WTC11 (cell line): ENCODE data around the gene ARL15. TPM values are rescaled to one million over a fixed set of nuclear protein-coding genes. Genes with fewer than 3 reads are reported as not detected.

ENCODE experiments used
- ATAC-seq: fragments of 200-7000 bp; cut with Tn5 transposase; 2 replicates; pipeline ENCODE4 v1.10.0; 2021; ENCODE audit warnings: mild to moderate bottlenecking, moderate library complexity
- CTCF ChIA-PET: fragments of 300-600 bp; sonication (Branson Sonifier 250); formaldehyde crosslinking; loops from one replicate; lab custom pipeline; 2021; ENCODE audit warnings: antibody characterized with exemption; lab: Charles Lee
- POLR2A ChIA-PET: fragments of 350-600 bp; sonication (Branson Sonifier 250); formaldehyde crosslinking; loops from one replicate; lab custom pipeline; 2021; ENCODE audit warnings: antibody characterized with exemption; lab: Charles Lee
- DNase-seq: peaks from one replicate; pipeline ENCODE4 v3.0.0; 2021; ENCODE audit warnings: low spot score
- H3K27ac Mint-ChIP-seq: 2 replicates; pipeline ENCODE4 v1.8.0; 2021; ENCODE audit warnings: mixed read lengths
- H3K27me3 Mint-ChIP-seq: 2 replicates; pipeline ENCODE4 v1.8.0; 2021; ENCODE audit warnings: low read depth, mild to moderate bottlenecking, moderate library complexity, mixed read lengths
- H3K36me3 Mint-ChIP-seq: 2 replicates; pipeline ENCODE4 v1.8.0; 2021; ENCODE audit warnings: mixed read lengths
- H3K4me1 Mint-ChIP-seq: 2 replicates; pipeline ENCODE4 v1.8.0; 2022; ENCODE audit warnings: mixed read lengths
- H3K4me3 Mint-ChIP-seq: 2 replicates; pipeline ENCODE4 v1.8.0; 2021; ENCODE audit warnings: mild to moderate bottlenecking, moderate library complexity, mixed read lengths
- H3K9me3 Mint-ChIP-seq: 2 replicates; pipeline ENCODE4 v1.8.0; 2021; ENCODE audit warnings: mixed read lengths
- E2F4 ChIP-seq: sonication (generic); formaldehyde crosslinking; IDR thresholded peaks from 2 replicates; pipeline ENCODE4 v1.8.1; 2022; ENCODE audit warnings: low read depth, mild to moderate bottlenecking, moderate library complexity, missing genetic modification reagents, borderline replicate concordance
- E2F5 ChIP-seq: sonication (generic); formaldehyde crosslinking; IDR thresholded peaks from 2 replicates; pipeline ENCODE4 v1.8.1; 2022; ENCODE audit warnings: mild to moderate bottlenecking, moderate library complexity, missing genetic modification reagents
- ELF4 ChIP-seq: sonication (generic); formaldehyde crosslinking; IDR thresholded peaks from 2 replicates; pipeline ENCODE4 v1.8.1; 2022; ENCODE audit warnings: low read depth, mild to moderate bottlenecking, moderate library complexity, missing genetic modification reagents
- ERG ChIP-seq: fragments of 250-450 bp; sonication (Bioruptor Pico); IDR thresholded peaks from 2 replicates; pipeline ENCODE4 v1.8.0; 2021; ENCODE audit warnings: mild to moderate bottlenecking
- ESRRA ChIP-seq: sonication (generic); formaldehyde crosslinking; IDR thresholded peaks from 2 replicates; pipeline ENCODE4 v1.8.1; 2022; ENCODE audit warnings: mild to moderate bottlenecking, missing genetic modification reagents, borderline replicate concordance
- FOXJ3 ChIP-seq: sonication (generic); formaldehyde crosslinking; IDR thresholded peaks from 2 replicates; pipeline ENCODE4 v1.9.0; 2021; ENCODE audit warnings: missing genetic modification reagents, mild to moderate bottlenecking, borderline replicate concordance
- HMGXB4 ChIP-seq: sonication (generic); formaldehyde crosslinking; IDR thresholded peaks from 2 replicates; pipeline ENCODE4 v1.8.1; 2023; ENCODE audit warnings: mild to moderate bottlenecking, moderate library complexity, missing genetic modification reagents
- IRF1 ChIP-seq: sonication (generic); formaldehyde crosslinking; IDR thresholded peaks from 2 replicates; pipeline ENCODE4 v1.8.0; 2023; ENCODE audit warnings: missing genetic modification reagents
- IRF2 ChIP-seq: sonication (generic); formaldehyde crosslinking; IDR thresholded peaks from 2 replicates; pipeline ENCODE4 v1.8.0; 2022; ENCODE audit warnings: low read depth, missing genetic modification reagents, borderline replicate concordance
- JUN ChIP-seq: sonication (generic); formaldehyde crosslinking; IDR thresholded peaks from 2 replicates; pipeline ENCODE4 v1.8.0; 2023; ENCODE audit warnings: mild to moderate bottlenecking, missing genetic modification reagents
- MAX ChIP-seq: sonication (generic); formaldehyde crosslinking; IDR thresholded peaks from 2 replicates; pipeline ENCODE4 v1.8.0; 2022; ENCODE audit warnings: mild to moderate bottlenecking, missing genetic modification reagents
- RORB ChIP-seq: fragments of 250-450 bp; sonication (Bioruptor Pico); IDR thresholded peaks from 2 replicates; pipeline ENCODE4 v1.9.0; 2021; ENCODE audit warnings: mild to moderate bottlenecking
- SMAD4 ChIP-seq: sonication (generic); formaldehyde crosslinking; IDR thresholded peaks from 2 replicates; pipeline ENCODE4 v1.8.0; 2022; ENCODE audit warnings: mild to moderate bottlenecking, missing genetic modification reagents
- TCF7 ChIP-seq: sonication (generic); formaldehyde crosslinking; IDR thresholded peaks from 2 replicates; pipeline ENCODE4 v1.8.0; 2022; ENCODE audit warnings: mild to moderate bottlenecking, low read depth, missing genetic modification reagents, moderate library complexity
- ZBTB21 ChIP-seq: sonication (generic); formaldehyde crosslinking; IDR thresholded peaks from 2 replicates; pipeline ENCODE4 v1.8.1; 2023; ENCODE audit warnings: mild to moderate bottlenecking, missing genetic modification reagents, borderline replicate concordance
- ZMAT4 ChIP-seq: fragments of 250-450 bp; sonication (Bioruptor Pico); IDR thresholded peaks from 2 replicates; pipeline ENCODE4 v1.9.0; 2021; ENCODE audit warnings: mild to moderate bottlenecking
- ZNF219 ChIP-seq: sonication (generic); formaldehyde crosslinking; IDR thresholded peaks from 2 replicates; pipeline ENCODE4 v1.8.0; 2023; ENCODE audit warnings: missing genetic modification reagents, mild to moderate bottlenecking, borderline replicate concordance
- ZNF263 ChIP-seq: sonication (generic); formaldehyde crosslinking; IDR thresholded peaks from 2 replicates; pipeline ENCODE4 v1.8.1; 2022; ENCODE audit warnings: low read depth, mild to moderate bottlenecking, moderate library complexity, missing genetic modification reagents
- ZSCAN18 ChIP-seq: fragments of 250-450 bp; sonication (Bioruptor Pico); IDR thresholded peaks from 2 replicates; pipeline ENCODE4 v2.1.2; 2022; ENCODE audit warnings: mild to moderate bottlenecking, moderate library complexity
- total RNA-seq: library from RNA; stranded (reverse); gene quantifications from 3 replicates; pipeline ENCODE4 v1.2.3, GENCODE V29; 2021

The ARL15 gene
- total RNA-seq, 1 experiment from 2014 or later = 20.1 TPM

- TF ChIP-seq IRF2 (CRISPR knock-in tag) = no peak
- TF ChIP-seq ZNF219 = no peak
Observed at GRCh38 chr5:54325610-54326311, 15.4 kb upstream of the ARL15 start (continued).

- TF ChIP-seq RORB (CRISPR knock-in tag) (no peak), SMAD4 (no peak), ERG (CRISPR knock-in tag) (no peak), E2F5 (CRISPR knock-in tag) (no peak), IRF1 (CRISPR knock-in tag) (no peak), ESRRA (CRISPR knock-in tag) (no peak), ELF4 (CRISPR knock-in tag) (no peak), ZSCAN18 (CRISPR knock-in tag) (no peak), TCF7 (CRISPR knock-in tag) (no peak), FOXJ3 (no peak), HMGXB4 (CRISPR knock-in tag) (no peak), JUN (CRISPR knock-in tag) (no peak), ZMAT4 (CRISPR knock-in tag) (no peak), ZNF263 (CRISPR knock-in tag) (no peak), E2F4 (no peak), MAX (CRISPR knock-in tag) (no peak), ZBTB21 (CRISPR knock-in tag) (no peak)
- ATAC-seq (no peak), DNase-seq (no peak)
- ChIA-PET CTCF (interaction anchor here (0.9 to 1.5 kb wide), 2 partner anchors 14 to 164 kb away, joined by 3 to 12 read pairs; no protein-coding TSS in a partner anchor), POLR2A (interaction anchor here (1.4 kb wide), 1 partner anchor 15 kb away, joined by 7 read pairs; the partner anchor contains the start of gene ARL15)
- H3K9me3 Mint-ChIP-seq = peaks cover 3% of the 10 kb centered on the region
- no peak overlapping the region for H3K27ac Mint-ChIP-seq
- peaks cover 32% of the 10 kb centered on the region for H3K4me1 Mint-ChIP-seq
- no peaks in the 10 kb centered on the region for H3K36me3 Mint-ChIP-seq
- H3K4me3 Mint-ChIP-seq = no peak overlapping the region
- H3K27me3 Mint-ChIP-seq = no peaks in the 10 kb centered on the region
Observed at GRCh38 chr5:54325272-54325609, 14.9 kb upstream of the ARL15 start.
